ENCODE results near the gene MRPS15.

DNA sequence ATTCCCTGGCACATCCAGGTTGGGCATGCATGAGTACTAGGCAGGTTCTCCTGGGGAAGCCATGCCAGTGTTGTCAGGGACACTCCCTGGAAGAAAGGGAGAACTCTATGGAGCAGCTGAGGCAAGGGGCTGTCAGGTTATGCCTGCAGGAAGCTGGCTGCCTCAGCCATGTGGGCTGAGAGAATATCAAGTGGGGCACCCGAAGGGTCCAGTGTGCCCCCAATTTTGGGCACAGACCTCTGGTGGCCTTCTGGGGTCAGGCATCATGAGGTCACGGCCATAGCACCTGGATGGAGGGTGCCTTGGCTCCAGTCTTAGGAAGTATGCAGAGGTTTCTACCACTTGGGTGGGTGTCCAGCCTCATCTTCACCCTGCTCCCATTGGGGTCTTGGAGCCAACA lies 16.0 kb upstream of the MRPS15 start:
- TF ChIP-seq, protein P1, sequence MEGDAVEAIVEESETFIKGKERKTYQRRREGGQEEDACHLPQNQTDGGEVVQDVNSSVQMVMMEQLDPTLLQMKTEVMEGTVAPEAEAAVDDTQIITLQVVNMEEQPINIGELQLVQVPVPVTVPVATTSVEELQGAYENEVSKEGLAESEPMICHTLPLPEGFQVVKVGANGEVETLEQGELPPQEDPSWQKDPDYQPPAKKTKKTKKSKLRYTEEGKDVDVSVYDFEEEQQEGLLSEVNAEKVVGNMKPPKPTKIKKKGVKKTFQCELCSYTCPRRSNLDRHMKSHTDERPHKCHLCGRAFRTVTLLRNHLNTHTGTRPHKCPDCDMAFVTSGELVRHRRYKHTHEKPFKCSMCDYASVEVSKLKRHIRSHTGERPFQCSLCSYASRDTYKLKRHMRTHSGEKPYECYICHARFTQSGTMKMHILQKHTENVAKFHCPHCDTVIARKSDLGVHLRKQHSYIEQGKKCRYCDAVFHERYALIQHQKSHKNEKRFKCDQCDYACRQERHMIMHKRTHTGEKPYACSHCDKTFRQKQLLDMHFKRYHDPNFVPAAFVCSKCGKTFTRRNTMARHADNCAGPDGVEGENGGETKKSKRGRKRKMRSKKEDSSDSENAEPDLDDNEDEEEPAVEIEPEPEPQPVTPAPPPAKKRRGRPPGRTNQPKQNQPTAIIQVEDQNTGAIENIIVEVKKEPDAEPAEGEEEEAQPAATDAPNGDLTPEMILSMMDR (conservative IDR thresholded peaks at IDR 0.05; ENCODE audit: low read depth, low read length): no peak
- no peak for TF ChIP-seq EZH2phosphoT487 (IDR thresholded peaks at IDR 0.05; ENCODE audit: borderline replicate concordance, low read length)
